Measurements from ENCODE around the gene GJB2.

Gene GJB2

GRCh38 chr13:20192158-20192835, 441 bp downstream of the GJB2 start:
- no peak for DNase-seq

DNA sequence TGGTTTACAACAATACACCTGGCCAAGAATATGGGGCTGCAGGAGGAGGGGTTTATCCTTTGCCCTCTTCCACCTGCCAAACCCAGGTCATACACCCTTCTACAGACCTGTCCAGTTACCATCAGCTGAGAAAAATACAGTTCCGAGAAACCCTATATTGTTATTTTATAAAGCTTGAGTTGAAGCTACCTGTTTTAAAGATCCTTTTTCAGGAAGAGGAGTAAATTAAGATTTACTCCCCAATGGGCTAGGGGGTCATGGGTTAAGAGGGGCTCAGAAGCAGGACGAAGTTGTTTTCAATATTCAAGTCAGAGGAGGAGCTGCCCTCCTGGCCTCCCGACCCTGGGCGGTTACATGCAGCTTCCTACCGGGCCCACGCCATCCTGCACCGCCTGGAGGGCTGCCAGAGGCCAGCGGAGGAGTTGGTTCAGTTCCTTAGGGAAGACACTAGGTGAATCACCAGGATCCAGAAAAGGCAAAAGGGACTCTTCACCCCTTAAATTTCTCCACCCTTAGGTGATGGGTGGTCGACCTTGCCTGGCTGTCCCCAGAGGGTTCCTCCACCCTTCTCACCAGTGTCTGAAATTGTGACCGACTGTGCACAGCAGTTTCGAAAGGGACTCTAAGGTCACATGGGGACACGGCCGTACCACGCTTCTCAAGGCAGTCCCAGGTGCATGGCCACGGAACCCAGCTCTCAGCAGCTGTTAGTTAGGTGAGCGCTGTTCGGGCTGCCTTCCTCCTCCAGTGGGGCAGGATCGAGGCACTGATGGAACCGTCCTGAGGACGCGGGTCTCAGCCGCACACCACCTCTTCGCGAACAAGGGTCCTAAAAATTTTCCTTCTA, 1.2 kb downstream of the GJB2 start:
- DNase-seq = no peak

DNA sequence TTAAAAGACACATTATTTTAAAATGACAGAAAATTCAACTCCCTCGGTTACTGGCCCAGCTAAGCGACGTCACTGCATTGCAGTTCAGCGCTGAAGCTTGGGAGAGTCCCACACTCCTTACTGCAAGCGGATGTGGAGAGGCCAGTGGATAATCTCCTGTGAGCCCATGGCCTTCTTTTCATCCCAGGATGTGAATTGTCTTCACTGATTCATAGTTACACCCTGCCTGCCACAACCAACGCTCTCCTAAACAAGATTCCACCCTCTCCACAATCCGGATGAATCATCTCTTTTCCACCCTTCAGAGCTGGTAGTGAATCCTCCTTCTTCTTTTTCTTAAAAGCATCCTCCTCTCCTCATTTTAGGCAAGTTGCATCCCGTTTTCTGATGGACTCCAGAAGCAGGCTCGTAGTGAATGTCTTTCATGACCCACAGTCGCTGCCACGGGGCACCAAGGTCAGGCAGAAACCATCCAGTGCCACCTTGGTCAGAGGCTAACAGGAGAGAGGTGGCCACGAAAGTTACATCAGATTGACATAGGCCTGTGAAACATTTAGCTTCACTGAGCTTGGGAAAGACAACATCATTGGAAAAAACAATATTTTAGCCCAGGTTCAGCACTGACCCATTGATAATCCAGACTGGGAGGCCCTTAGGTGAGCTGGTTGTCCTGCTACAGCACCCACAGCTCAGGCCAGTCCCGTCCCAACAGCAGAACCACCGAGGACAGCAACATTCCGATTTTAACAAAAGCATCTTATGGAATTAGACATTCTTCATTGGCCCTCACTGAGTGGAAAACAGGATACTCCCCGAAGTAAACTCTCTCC, 2.0 kb downstream of the GJB2 start:
- no peak for DNase-seq

- no peak for DNase-seq
These were observed 2.7 kb downstream of the GJB2 start for GRCh38 chr13:20190076-20190475.

DNA sequence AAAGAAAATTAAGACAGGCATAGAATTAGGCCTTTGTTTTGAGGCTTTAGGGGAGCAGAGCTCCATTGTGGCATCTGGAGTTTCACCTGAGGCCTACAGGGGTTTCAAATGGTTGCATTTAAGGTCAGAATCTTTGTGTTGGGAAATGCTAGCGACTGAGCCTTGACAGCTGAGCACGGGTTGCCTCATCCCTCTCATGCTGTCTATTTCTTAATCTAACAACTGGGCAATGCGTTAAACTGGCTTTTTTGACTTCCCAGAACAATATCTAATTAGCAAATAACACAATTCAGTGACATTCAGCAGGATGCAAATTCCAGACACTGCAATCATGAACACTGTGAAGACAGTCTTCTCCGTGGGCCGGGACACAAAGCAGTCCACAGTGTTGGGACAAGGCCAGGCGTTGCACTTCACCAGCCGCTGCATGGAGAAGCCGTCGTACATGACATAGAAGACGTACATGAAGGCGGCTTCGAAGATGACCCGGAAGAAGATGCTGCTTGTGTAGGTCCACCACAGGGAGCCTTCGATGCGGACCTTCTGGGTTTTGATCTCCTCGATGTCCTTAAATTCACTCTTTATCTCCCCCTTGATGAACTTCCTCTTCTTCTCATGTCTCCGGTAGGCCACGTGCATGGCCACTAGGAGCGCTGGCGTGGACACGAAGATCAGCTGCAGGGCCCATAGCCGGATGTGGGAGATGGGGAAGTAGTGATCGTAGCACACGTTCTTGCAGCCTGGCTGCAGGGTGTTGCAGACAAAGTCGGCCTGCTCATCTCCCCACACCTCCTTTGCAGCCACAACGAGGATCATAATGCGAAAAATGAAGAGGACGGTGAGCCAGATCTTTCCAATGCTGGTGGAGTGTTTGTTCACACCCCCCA, 3.8 kb downstream of the GJB2 start:
- no peak for DNase-seq

GRCh38 chr13:20186771-20187170, 6.0 kb downstream of the GJB2 start:
- DNase-seq = no peak

DNA sequence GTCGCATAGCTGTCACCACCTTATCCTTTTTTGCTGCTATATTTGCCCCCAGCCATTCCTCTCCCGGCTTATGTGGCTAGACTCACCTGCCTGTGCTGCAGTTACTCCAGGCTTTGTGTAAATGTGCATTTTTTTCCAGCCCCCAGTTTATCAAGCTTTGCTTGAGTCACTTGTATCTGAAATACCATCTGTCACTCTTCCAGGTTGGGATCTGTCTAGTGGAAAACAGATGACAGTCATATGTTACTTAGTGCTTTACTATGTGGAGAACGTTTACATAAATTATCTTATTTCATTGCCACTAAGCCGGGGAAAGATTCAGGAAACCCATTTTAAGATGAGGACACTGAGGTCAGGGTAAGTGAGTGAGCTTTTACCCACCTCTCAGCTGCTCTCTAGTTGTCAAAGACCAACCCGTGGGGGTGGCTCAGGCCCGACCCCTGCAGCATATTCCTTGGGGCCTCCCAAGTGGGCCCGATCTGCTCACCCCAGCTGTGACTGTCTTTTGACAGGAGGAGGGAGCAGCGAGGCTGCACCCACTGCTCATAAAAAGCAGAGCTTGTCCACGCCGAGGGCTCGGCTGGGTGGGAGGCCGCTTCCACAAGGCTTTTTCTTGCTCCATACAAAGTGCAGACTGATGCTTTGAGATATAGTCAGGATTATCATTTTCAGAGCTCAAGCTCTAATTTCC, 7.2 kb downstream of the GJB2 start:
- no peak for DNase-seq

- DNase-seq = peak; percentile 35
These were observed 10.4 kb downstream of the GJB2 start for GRCh38 chr13:20182231-20182846.

DNA sequence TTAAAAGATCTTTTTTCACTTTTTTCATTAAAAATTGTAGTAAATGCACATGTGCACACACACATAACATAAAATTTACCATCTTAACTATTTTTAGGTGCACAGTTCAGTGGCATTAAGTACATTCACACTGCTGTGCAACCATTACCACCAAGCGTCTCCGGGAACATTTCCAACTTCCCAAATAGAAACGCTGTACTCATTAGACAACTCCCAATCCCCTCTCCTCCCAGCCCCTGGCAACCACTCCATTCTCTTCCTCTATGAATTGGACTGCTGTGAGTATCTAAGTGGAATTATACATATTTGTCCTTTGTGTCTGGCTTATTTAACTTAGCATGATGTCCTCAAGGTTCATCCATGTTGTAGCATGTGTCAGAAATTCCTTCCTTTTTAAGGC, 11.6 kb downstream of the GJB2 start:
- DNase-seq = no peak

- no peak for DNase-seq
These were observed 14.6 kb downstream of the GJB2 start for GRCh38 chr13:20178156-20178555.

DNA sequence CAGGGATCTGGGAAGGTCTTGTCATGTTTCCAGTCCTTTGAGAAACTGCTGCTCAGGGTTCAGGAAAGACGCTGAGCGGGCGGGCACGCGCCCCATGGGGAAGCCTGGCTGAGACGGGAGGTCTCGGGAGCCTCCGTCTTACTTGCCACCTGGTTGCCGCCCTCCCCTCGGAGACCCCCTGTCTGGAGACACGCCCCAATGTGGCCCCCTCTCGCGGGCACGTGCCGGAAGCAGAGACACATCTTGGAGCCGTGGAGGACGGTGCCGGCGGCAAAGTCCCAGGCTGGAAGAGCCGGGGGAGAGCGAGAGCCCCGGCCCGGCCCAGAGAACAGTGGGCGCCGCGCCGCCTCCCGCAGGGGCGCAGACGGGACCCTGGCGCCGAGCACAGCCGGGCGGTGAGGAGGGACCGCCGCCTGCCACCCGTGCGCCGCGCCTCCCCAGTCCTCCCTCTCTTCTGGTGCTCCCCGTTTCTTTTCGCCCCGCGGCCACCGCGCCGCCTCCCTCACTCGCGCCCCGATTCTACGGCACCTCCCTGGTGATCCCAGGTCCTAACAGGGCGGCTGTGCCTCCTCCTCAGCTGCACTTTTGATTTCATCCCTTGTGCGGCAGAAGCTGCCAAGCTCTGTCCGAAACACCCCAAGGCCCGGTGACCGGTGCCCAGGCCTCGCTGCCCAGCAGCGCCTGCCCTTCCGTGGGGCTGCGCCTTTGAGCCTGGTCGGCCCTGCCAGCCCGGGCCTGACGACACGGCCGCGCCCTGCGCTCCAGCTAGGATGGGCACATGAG, 15.5 kb downstream of the GJB2 start:
- DNase-seq = no peak

GRCh38 chr13:20175907-20176652, 16.7 kb downstream of the GJB2 start:
- no peak for DNase-seq

GRCh38 chr13:20175406-20175794, 17.3 kb downstream of the GJB2 start:
- DNase-seq = no peak

DNA sequence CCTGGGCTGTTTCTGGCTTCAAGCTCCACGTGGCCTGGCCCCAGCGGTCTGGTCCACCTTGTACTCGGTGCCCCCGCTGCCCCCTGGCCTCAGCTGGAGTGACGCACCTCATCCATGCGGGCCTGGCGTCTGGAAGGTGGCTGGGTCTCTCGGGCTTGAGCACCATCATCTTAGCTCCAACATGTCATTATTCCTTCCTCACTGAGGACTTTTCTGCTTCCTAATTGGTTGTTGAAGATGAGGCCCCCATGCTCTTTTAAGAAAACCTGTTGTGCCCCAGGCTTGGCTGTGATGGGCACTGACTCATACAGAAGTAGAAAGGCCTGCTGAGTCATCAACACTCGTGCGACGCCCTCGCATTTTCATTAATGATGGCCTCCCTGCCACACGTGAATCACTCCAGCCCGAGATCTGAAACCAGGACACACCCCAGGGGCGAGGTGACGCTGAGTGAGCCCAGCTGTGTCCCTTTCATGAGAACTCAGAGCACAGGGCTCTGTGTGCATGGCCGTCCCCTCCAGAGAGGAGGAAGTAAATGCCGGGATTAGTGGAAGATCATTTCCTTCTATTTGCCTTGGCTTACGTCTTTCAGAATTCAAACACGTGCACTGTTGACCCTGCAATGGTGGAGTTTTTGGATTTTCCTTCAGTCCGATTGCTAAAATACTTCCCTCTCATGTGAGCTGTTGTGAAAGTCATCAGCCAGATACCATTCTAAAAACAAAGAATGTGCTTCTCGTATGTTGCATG, 17.9 kb downstream of the GJB2 start:
- no peak for DNase-seq

DNA sequence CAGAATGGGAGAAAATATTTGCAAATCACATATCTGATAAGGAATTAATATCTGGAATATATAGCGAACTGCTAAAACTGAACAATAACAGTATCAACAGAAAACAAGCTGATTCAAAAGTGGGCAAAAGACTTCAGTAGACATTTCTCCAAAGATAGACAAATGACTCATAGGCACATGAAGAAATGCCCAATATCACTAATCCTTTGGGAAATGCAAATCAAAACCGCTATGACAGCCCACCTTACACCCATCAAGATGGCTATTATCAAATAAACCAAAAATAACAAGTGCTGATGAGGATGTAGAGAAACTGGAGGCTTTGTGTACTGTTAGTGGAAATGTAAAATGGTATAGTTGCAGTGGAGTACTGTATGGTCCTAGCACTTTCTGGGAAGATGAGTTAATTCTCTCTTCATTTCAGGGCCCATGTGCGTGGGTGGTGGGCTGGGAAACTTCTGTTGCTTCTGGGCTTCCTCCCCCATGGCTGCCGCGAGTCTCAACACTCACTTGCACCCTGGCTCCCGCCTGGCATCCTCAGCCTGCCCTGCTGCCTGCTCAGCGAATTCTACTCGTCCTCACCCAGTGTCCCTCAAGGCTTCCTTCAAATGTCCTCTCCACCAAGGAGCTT, 19.5 kb downstream of the GJB2 start:
- DNase-seq = no peak

DNA sequence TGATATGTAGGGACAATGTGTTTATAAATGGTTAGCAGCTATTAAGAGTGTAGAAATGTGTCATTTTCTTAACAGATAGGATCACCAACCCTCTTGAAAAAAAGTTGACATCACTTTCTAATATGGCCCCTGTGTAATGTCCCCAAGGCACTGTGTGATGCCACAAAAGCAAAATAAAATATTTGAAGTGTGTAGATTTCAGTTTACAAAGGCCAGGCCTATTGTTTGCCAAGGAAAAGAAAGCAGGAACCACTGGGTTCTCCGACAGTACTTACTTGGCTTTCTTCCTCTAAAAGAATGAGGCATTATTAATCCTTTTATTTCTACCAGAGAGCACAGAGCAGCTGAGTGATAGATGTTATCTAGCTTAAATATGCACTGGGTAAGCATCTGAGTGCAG, 21.4 kb downstream of the GJB2 start:
- DNase-seq = no peak

DNA sequence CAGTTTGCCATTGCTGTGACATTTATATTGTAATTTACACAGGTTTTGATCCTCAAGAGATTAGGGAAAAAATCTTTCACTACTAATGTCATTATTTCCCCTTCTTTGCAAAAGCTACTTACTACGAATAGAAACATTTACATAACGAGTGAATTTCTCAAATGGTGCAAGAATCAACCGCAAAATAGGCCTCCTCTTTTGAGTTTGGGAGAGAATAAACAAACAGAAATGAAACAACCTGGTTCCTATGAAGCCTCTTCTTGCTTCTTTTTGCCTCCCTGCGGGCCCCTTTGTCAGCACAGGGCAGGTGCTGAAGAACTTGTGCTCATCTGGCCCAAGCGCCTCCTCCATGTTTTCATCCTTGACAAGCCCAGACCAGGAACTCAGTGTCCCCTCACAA, 21.8 kb downstream of the GJB2 start:
- DNase-seq = no peak

- DNase-seq = no peak
These were observed 24.3 kb downstream of the GJB2 start for GRCh38 chr13:20168396-20168795.
